ENCODE data around the gene ARID3A. TPM values are rescaled to one million over a fixed set of nuclear protein-coding genes. Genes with fewer than 3 reads are reported as not detected.

The ARID3A gene
- total and polyA plus RNA-seq, 2 of the 8 experiments (the other 6 are each of a cell fraction or from before 2014, with no cell fraction given) = 40.5 to 77.4 TPM

DNA sequence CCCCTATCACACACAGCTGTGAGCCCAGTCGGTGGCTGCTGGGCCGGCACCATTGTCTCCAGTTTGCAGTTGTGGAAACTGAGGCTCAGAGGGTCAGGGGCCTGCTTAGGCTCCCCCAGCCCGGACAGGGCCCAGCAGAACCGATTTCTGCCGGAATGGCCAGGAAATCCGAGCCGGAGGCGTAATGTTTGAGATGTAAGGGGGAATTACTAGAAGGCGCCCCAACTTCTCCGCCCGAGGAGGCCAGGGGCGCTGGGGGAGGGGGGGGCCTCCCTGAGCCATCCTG lies 7.7 kb upstream of the ARID3A start:
- Histone ChIP-seq H2AFZ (ENCODE audit: low read length) (no peak overlapping the region), H4K20me1 (replicated peaks in 1 of 2; ENCODE audit: control insufficient read depth in 1 of 2, insufficient read depth in 2 of 2, low read length in 2 of 2) (peaks cover 0 to 6% of the 10 kb centered on the region in 2 experiments), H2BK12ac (ENCODE audit: low read depth, low read length) (no peak overlapping the region), H2AK5ac (ENCODE audit: low read depth, low read length) (no peak overlapping the region), H3K23ac (ENCODE audit: insufficient read length) (no peak overlapping the region), H3K4ac (replicated peaks; ENCODE audit: insufficient read length, low read depth, low read length) (no peak overlapping the region), H3K23me2 (ENCODE audit: low read depth, low read length) (peaks cover 25% of the 10 kb centered on the region; the same call in 1 of the 2 replicates), H3K27ac (ENCODE audit: low read depth, low read length) (no peak overlapping the region), H4K91ac (replicated peaks; ENCODE audit: insufficient read length, low read length) (no peak overlapping the region), H4K8ac (ENCODE audit: extremely low read depth, insufficient read depth, low read length) (no peak overlapping the region), H3K9ac (replicated peaks in 1 of 4; ENCODE audit: extremely low read depth in 1 of 4, low read depth in 3 of 4, low read length in 3 of 4) (no peak overlapping the region), H2BK120ac (replicated peaks; ENCODE audit: low read depth, low read length) (no peak overlapping the region), H4K5ac (ENCODE audit: insufficient read length, low read depth, low read length) (no peak overlapping the region), H3K56ac (replicated peaks; ENCODE audit: insufficient read length, low read depth, low read length) (no peak overlapping the region), H3K14ac (ENCODE audit: insufficient read length) (no peak overlapping the region), H3K4me1 (replicated peaks in 1 of 4; ENCODE audit: control insufficient read depth in 3 of 4, insufficient read depth in 4 of 4, low read length in 3 of 4) (peaks cover 0 to 22% (median 11%) of the 10 kb centered on the region in 4 experiments; a peak in 5 of 7 replicates), H3K79me2 (ENCODE audit: control insufficient read depth in 1 of 2, insufficient read depth in 2 of 2, low read length in 2 of 2) (no peaks in the 10 kb centered on the region), H3K27me3 (replicated peaks in 1 of 4; ENCODE audit: control insufficient read depth in 3 of 4, extremely low read depth in 1 of 4, insufficient read depth in 3 of 4, low read length in 3 of 4) (peaks cover 32 to 44% (median 38%) of the 10 kb centered on the region in 4 experiments), H2BK15ac (ENCODE audit: low read length) (no peak overlapping the region), H3K4me2 (ENCODE audit: insufficient read depth in 1 of 2, low read depth in 2 of 2, low read length in 2 of 2) (peak overlapping the region; percentile 30 to 97), H3K36me3 (ENCODE audit: control insufficient read depth in 2 of 4, insufficient read depth in 4 of 4, low read length in 3 of 4) (peaks cover 0 to 5% (median 0%) of the 10 kb centered on the region in 4 experiments; a peak in 1 of 8 replicates), H3K18ac (ENCODE audit: extremely low read depth, low read length) (no peak overlapping the region), H3K79me1 (ENCODE audit: low read depth, low read length) (no peaks in the 10 kb centered on the region), H2BK20ac (ENCODE audit: low read length) (no peak overlapping the region), H3K4me3 (ENCODE audit: extremely low read depth in 1 of 4, insufficient read depth in 2 of 4, low read depth in 3 of 4, low read length in 4 of 4) (peak overlapping the region; percentile 10 to 76 (median 54); a peak in 7 of 8 replicates), H3K9me3 (ENCODE audit: insufficient read depth in 2 of 2, low read depth in 1 of 2, low read length in 1 of 2) (no peaks in the 10 kb centered on the region), H2BK5ac (ENCODE audit: low read depth, low read length) (no peak overlapping the region; the same call in 1 of the 2 replicates)
- DNase-seq (ENCODE audit: low read depth in 1 of 2, low spot score in 2 of 2) (no peak), FAIRE-seq (no peak)
- ChIA-PET POLR2A (ENCODE audit: partially characterized antibody) (interaction anchor here (2.2 kb wide), 1 partner anchor 55 kb away, joined by 10 read pairs; no protein-coding TSS in a partner anchor), CTCF (ENCODE audit: partially characterized antibody) (interaction anchor here (0.6 to 1.1 kb wide), 9 partner anchors 35 to 199 kb away, joined by 3 to 5 read pairs (median 3); partner anchors contain the start of gene WDR18)
- peak; percentile 26 for TF ChIP-seq RNF2 (IDR thresholded peaks at IDR 0.05; ENCODE audit: borderline replicate concordance, low read depth, low read length, missing control alignments, poor library complexity, severe bottlenecking)
- TF ChIP-seq CTBP2 (IDR thresholded peaks at IDR 0.05; ENCODE audit: borderline replicate concordance, insufficient read depth, insufficient read length, low read length) = no peak
- TF ChIP-seq SUZ12 (IDR thresholded peaks at IDR 0.05; ENCODE audit: low read length) = 0 out of 2 replicates have a peak, but pooled peaks have one; percentile 1
- no peak for TF ChIP-seq TCF12 (IDR thresholded peaks at IDR 0.05; ENCODE audit: low read depth, low read length)
- TF ChIP-seq CHD1 (IDR thresholded peaks at IDR 0.05; ENCODE audit: low read depth, low read length) = no peak
- WGBS, 2 experiments (ENCODE audit: extremely low coverage in 1 of 2, insufficient coverage in 1 of 2, insufficient read length in 1 of 2, insufficient replicate concordance in 2 of 2, low coverage in 1 of 2, low lambda C conversion rate in 2 of 2, missing lambda C conversion rate in 1 of 2) = 8% methylated on average over 9 of the region's 12 CpGs; no CpG with 5 or more reads in 1 of the 2 experiments
